Cardiac fibroblast (primary cell): ENCODE results near the gene TMTC4.

Experiments used
- DNase-seq, 2 donors: peaks; one replicate each; pipeline versions ENCODE4 v3.0.0 to v3.0.0-alpha.2; 2010; ENCODE audit warnings: low read depth in 2 of 2
- H3K4me3 ChIP-seq, 2 donors: replicated peaks in 1 of 2; 1 replicate in 1 of 2; 2 replicates in 1 of 2; pipeline ENCODE4 v1.5.1; 2011; ENCODE audit warnings: low read depth in 2 of 2, low read length in 2 of 2, mild to moderate bottlenecking in 2 of 2, moderate library complexity in 1 of 2
- TF ChIP-seq, protein P1 (sequence below): IDR thresholded peaks from one replicate; pipeline ENCODE4 v1.5.1; 2011; ENCODE audit warnings: low read depth, mild to moderate bottlenecking, low read length, inconsistent platforms

Gene TMTC4

DNA sequence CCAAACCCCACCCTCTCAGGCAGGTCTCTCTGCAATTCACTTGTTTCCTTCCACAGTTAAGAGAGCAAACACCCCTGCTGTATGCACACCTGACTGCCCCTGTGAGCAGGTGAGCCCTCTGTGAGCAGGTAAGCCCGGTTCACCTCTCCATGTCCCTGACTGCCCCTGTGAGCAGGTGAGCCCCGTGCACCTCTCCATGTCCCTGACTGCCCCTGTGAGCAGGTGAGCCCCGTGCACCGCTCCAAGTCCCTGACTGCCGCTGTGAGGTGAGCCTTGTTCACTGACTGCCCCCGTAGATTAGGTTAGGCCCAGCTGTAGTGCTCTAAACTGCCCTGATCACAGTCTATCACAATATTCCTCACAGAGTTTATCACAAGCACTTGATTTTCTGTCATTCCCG is 29.2 kb downstream of the TMTC4 start:
- DNase-seq, result no peak
- no peak overlapping the region for H3K4me3 ChIP-seq
- TF ChIP-seq, protein P1, sequence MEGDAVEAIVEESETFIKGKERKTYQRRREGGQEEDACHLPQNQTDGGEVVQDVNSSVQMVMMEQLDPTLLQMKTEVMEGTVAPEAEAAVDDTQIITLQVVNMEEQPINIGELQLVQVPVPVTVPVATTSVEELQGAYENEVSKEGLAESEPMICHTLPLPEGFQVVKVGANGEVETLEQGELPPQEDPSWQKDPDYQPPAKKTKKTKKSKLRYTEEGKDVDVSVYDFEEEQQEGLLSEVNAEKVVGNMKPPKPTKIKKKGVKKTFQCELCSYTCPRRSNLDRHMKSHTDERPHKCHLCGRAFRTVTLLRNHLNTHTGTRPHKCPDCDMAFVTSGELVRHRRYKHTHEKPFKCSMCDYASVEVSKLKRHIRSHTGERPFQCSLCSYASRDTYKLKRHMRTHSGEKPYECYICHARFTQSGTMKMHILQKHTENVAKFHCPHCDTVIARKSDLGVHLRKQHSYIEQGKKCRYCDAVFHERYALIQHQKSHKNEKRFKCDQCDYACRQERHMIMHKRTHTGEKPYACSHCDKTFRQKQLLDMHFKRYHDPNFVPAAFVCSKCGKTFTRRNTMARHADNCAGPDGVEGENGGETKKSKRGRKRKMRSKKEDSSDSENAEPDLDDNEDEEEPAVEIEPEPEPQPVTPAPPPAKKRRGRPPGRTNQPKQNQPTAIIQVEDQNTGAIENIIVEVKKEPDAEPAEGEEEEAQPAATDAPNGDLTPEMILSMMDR, result no peak

DNA sequence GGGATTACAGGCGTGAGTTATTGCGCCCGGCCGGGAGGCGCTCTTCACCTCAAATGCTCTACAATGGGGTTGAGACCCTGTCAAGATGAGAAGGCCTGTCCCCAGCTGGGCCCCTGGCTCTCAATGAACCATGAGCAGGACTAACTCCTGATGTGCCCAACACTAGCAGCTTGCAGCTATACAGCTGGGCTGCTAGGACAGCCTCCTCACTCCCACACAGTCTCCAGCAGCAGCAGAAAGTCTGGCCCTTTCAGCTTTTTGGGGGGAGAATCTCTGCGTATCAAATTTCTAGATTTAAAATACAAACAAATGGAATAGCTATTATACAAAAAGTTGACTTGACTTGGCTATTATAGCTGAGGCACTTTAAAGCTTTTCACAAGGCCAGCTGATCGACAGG is 30.2 kb downstream of the TMTC4 start:
- no peak overlapping the region for H3K4me3 ChIP-seq
- no peak for DNase-seq
- TF ChIP-seq, protein P1, result no peak

DNA sequence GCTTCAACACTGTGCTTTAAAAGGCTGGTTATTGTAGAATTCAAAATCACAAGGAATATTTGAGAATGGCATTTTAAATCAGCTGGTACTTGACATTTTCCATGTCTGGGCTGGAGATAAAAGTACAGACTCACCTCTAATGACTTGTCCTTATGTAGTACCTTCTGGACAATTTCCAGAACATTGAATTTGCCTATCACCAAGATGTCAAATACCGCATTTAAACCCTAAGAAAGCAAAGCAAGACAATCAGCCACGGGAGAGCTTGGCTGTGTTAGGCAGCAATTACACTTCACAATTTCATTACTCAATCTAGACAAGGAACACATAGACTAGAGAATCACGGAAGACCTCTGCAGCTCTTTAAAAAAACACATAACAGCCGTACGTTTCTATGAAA is 36.8 kb downstream of the TMTC4 start:
- TF ChIP-seq, protein P1, result no peak
- DNase-seq, result no peak
- no peak overlapping the region for H3K4me3 ChIP-seq

DNA sequence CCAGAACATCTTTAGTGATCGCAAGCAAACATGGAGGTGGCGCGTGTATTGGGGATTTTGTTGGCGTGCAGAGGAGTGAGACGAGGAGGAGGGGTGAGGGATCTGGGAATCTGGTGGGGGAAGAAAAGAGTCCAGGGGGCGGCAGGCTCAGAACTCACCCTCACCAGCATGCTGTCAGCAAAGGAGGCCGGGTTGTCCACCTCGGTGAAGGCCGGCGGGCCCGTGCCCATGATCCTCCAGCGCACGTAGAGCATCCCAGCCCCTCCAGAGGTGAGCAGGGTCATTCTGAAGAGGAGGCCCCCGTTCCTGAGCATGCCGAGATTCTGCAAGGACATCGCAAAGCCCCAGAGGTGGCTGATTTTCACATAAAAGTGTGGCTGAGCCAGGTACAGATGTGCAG is 37.2 kb downstream of the TMTC4 start:
- H3K4me3 ChIP-seq, result no peak overlapping the region
- TF ChIP-seq, protein P1, result no peak
- DNase-seq, result no peak

DNA sequence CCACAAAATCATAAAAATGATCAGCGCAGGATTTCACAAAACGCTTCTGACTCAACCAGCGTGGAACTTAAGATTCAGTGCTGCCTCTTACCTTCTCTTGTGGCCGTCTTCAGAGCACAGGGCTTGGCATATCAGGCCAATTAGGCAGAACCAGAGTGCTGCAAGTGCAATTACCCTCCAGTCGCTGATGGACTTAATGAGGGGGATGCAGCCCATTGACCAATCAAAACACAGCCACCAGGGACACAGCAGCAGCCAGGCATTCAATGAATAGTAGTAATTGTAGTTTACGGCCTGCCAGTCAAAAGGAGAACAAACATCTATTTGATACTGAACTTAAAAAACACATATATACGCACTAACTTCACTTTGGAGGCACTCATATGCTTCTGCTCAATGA is 38.2 kb downstream of the TMTC4 start:
- no peak for DNase-seq
- H3K4me3 ChIP-seq, result no peak overlapping the region
- TF ChIP-seq, protein P1, result no peak

DNA sequence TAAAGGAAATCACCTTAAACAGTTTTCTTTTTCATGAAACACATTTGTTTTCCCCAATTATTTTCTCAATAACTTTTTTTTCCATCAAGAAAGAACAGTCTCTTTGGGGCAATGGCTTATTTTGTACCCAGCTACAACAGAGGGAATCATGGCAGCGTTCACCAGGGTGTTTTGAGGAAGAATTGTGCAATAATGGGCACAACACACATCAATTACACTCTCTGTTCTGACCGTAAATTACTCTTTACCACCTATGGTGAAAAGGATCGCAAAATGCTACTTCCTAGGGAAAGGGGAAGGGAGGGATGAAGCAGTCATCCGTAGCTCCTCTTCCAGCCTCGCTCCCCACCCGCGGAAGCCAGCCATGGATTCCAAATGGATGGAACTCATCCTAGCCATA is 38.6 kb downstream of the TMTC4 start:
- TF ChIP-seq, protein P1, result no peak
- no peak for DNase-seq
- H3K4me3 ChIP-seq, result no peak overlapping the region

DNA sequence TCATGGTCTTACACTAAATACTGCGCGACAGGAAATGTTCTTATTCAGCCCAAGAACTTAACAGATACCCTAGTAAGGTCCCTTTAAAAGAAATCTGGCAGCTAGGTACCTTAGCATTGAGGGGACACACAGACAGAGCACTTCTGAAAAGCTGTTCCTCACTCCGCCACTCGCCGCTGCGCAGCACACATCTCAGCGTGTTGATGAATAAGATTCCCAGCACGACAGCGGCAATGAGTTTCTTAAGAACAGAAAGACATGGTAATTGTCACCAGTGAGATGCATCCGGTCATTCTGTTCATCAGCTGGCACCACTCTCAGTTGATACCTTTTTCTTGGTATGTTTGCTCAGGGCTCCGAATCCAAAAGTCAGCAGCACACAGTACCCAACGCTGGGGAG is 39.9 kb downstream of the TMTC4 start:
- H3K4me3 ChIP-seq, result no peak overlapping the region
- TF ChIP-seq, protein P1, result no peak
- no peak for DNase-seq
